GM19351 (cell line): ENCODE measurements around the gene S100A9.

Experiments
- ATAC-seq: cut with Tn5 transposase; IDR thresholded peaks from one replicate; pipeline ENCODE4 v1.9.1; 2021; ENCODE audit warnings: mild to moderate bottlenecking, moderate library complexity; ENCODE audit not compliant: unreplicated experiment

The S100A9 gene

DNA sequence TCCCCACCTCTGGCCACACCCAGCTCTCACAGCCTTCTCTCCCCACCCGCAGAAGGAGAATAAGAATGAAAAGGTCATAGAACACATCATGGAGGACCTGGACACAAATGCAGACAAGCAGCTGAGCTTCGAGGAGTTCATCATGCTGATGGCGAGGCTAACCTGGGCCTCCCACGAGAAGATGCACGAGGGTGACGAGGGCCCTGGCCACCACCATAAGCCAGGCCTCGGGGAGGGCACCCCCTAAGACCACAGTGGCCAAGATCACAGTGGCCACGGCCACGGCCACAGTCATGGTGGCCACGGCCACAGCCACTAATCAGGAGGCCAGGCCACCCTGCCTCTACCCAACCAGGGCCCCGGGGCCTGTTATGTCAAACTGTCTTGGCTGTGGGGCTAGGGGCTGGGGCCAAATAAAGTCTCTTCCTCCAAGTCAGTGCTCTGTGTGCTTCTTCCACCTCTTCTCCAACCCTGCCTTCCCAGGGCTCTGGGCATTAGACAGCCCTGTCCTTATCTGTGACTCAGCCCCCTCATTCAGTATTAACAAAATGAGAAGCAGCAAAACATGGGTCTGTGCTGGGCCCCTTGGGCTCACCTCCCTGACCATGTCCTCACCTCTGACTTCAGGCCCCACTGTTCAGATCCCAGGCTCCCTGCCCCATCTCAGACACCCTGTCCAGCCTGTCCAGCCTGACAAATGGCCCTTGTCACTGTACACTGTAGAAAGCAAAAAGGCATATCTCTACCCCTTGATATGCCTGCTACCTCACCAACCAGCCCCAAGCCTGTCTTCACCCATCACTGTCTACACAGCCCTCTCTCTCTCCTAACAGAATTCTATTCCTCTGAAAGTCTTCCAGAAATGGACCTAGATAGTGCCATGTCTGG, 3.2 kb downstream of the S100A9 start:
- no peak for ATAC-seq

DNA sequence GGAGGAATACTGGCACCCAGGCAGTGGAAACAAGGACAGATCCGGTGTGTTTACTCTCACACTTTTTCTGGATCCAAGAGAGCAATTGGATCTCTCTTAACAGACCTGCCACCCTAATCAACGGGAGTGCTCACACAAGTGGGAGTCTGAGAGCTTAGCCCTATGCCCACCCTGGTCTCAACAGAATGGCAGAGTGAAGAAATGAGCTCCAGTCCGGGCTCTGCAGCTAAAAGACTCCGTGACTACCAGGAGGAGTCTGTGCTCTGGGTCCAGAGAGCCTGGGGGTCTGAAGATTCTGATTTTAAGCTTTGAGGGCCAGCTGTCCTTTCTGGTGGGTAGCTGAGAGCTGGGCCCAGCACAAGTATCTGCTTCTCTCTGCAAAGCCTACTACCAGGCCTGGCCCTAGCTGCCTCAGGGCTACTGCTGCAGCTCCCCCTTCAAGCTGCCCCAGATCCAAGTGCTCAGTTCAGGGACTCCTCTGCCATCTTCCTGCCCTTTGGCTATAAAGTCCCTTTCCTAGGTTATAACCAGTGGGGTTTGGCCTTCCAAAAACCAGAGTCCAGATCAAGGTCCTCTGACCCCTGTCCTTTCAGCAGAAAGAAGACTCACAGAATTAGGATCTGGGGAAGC, 3.9 kb downstream of the S100A9 start:
- no peak for ATAC-seq

DNA sequence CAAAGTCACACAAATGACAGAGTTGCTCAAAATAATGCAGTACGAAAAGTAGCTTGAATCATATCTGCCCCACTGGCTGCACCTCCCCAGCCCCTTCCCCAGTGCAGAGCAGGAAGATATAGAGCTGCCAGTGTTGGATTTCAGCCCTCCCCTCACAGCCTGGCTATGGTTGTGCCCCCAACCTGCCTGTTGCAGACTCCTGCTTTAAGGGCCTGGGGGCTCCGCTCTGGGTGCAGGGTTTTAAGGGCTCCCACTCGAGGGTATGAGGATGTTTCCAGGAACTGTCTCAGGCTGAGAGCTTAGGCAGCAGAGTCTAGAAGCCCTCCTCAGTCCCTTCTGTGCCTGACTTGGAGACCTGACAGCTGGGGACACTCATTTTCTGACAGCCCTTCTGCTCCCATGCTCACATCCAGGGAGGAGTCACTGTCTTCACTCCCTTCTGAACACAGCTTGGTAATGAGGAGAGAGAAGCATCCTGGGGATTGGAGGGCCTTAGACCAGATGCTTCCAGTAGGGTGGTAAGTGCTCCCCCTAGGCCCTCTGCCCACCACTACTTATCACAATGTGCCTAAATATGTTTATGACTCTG, 4.6 kb downstream of the S100A9 start:
- ATAC-seq = no peak

DNA sequence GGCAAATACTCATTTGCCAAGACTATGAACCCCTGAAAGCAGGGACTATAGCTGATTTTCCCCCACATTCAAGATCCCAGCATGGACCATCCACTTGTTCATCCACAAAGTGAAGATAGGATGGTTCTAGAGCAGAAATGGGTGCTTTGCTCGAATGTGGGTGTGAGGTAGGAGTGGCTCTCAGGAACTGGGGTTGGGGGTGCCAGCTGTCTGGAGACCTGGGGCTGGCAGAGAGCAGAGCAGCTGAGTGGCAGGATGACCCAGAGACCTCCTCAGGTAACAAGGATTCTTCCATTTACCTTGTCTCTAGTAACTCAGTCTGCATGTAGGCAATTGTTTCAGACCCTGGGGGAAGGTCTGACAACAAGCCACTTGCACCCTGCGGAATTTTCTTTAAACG, 6.0 kb downstream of the S100A9 start:
- ATAC-seq = no peak

DNA sequence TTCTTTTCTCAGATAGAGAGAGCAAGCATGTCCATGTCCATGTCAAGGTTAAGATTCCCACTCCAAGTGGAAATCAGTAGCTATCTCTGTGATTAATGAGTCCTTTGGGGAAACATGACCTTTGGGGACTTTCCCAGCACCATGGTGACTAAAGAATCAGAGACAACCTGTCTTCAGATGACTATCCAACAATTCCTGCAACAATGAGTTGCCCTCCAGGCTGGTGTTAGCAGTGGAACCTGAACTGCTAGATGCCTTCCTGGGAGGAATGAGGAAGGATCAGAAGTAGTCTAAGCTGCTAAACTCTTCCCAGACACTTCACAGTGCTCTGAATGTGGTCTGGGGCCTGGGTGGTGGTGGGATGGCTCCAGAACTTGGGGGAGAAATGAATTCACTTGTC, 6.5 kb downstream of the S100A9 start:
- ATAC-seq = no peak

DNA sequence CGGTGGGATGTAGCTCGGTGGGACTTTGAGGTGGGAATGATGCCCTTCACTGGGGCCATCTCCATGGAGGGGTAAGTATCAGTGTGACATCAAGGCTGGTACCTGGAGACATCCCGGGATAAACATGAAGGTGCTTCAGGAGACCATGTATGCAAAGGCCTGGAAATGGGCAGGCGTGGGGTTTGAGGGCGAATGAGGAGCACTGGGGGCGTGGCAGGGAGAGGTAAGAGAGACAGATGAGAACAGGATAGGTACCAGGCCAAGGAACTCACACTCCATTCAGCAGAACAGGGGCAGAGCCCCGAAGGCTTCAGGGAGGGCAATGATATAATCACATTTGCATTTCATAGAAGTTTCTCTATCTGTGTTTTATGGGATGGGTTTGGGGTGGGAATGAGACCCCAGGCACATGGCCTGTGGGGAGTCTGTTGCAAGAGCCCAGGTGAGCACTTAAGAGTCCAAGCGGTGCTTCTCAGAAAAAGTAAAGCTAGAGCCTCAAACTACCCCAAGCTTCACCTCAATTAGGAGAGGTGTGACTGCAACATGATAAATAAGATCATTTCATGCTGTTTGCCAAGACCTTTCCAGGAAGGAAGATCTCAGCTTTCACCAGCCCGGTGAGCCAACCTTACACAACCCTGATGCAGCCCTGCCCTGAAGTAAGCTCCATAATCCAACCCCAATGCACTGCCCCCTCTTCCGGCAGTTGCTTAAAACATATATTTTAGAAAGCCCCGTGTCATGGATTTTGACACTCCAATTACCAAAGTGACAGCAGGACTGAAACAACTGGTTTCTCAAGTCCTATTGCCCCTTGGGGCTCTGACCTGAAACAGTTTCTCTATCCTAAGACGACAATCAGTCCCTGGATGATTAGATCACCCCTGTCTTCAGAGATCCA, 7.4 kb downstream of the S100A9 start:
- no peak for ATAC-seq

DNA sequence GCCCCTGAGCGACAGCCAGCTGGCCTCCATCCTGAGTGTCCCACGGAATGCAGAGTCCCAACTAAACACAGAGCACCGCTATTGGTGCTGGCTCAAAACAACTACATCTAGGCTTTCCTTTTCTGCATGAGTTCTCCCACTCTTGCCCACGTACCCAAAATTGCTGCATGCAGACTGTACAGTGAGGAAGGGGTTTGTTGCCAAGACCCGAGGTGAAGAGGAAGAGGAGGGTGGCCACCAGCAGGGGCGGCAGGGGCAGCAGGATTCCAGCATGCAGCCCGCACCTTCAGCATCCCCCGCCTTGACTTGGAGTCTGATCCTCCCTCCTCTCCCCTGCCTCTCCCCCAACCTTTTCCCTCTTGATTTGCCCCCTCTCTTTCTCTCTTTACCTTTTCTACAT, 8.0 kb downstream of the S100A9 start:
- ATAC-seq = no peak

DNA sequence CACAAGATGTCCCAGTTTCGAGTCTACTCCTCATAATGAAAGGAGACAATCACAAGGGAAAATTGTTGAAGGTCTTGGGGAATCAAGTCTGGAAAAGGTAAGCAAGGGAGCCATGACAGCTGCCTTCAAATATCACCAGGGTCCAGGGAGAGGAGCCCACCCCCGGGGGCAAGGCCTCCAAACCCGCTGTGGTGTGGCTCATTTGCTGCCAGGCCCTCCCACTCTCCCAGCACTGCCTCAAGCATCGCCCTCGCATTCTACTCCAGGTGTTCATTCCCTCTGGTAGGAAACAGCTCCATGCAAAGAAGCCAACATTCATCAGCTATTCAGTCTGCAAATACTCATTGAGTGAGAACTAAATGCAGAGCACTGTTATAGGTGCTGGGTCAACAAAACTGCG, 8.6 kb downstream of the S100A9 start:
- ATAC-seq = no peak

DNA sequence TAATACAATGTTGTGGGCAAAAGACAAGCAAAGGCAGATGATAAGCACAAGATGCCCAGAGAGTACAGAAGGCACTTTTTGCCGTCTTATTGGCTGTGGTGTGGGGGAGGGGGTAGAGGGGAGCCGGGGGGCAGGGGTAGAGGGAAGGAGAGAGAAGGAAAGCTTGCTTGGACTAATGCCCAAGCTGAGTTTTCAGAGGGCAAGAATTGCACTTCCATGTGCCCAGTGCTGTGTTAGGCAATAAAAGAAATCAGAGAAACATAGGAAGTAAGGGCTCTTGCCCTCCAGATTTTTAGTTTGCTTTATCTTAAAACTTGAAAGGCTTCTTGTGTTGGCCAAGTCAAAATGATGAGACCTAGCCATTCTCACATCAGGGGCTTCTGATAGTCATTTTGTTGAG, 9.4 kb downstream of the S100A9 start:
- no peak for ATAC-seq

DNA sequence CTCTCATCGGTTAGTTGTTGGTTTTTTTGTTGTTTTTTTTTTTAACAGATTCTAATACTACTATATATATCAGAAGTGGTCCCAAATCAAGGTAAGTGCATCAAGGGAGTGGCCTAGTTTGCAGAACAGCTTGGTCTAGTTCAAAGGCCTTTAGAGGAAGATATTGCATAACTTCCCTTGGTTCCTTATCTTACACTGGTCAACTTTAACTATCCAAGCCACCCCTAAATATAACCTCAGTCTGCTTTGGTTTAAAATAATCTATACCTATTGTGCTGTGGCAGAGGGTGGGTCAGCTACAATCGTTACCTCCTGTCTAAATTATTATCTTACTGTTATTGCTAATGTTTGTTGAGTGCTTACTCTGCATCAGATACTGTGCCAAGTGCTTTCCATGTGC, 10.8 kb downstream of the S100A9 start:
- no peak for ATAC-seq

DNA sequence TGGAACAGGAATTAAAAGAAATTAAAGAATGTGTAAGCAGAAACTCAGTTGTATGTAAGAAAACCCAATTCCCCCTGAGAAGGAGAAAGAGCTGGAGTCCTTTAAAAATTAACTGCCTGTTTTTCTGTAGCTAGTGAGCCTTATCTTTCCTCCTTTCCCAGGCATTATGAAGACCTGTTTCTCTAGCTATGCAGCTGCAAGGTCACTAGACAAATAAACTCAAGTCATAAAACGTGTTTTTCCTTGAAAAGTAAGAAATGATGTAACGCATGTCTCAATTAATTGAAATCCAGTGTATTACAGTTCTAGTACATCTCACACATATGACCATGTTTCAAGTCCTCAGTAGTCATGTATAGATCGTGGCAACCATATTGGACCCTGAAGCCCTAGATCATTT, 12.5 kb downstream of the S100A9 start:
- no peak for ATAC-seq

DNA sequence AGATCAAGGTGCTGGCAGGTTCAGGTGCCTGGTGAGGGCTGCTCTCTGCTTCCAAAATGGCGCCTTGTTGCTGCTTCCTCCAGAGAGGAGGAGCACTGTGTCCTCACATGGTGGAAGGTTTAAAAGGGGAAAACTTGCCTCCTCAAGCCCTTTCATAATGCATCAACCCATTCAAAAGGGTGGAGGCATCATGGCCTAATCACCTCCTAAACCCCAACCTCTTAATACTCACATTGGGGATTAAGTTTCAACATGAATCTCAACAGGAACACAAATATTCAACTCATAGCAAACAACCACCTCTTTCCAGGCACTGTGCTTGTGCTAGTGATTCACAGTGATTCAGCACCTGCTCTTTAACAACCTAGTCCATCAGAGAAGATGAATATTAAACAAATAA, 13.6 kb downstream of the S100A9 start:
- ATAC-seq = no peak

DNA sequence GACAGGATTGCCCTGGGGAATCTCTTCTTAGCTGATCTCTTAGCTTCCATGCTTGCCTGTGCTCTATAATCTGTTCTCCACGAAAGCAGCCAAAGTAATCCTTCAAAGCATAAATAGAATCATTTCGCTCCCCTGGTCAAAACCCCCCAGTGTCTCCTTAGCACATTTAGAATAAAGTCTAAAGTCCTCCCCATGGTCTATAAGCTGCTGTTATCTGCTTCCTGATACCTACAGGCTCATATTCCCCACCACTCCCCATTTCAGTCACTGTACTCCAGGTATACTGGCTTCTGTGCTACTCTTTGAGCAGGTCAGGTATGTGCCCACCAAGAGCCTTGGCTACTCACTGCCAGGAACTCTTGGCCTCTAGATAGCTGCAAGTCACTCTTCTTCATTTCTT, 14.9 kb downstream of the S100A9 start:
- ATAC-seq = no peak

DNA sequence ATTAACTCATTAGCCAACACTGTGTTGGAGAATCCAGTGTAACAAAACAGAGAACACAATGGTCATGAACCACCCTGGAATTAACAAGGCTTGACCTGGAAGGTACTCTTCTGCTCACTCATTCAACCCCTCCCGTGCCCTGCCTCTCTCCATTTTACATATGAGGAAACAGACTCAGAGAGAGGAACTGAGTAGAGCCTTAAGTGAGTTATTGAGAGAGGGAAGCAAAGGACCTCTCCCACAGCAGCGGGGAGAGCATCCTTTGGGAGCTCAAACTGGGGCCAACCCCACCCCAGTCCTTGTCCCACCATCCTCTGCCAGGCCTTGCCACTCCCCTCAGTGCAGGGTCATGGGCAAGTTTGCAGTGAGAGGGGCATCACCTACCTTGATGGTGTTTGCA, 16.4 kb downstream of the S100A9 start:
- ATAC-seq = no peak

DNA sequence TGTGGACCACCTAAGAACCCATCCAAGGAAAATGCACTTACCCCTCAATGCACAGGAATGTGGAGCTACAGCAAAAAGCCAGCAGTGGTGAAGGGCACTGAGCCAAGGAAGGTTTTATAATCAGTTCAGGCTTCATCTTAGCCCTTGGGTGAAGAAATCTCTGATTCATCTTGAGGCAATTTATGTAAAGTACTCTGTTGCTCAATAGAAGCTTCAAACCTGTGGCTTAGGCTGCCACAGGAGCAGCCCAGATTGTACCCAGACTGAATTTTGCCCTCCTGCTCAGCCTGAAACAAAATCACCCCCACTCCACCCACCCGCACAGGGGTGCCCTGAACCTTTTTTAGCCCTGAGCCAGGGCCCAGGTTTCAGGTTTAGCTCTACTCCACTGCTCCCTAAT, 17.9 kb downstream of the S100A9 start, which contains the start of gene S100A12:
Gene S100A12 (minus strand): TSS at position 111 of the 400 bp plus-strand sequence. CDS start 1,029 bp downstream, outside the sequence.
- ATAC-seq = no peak

DNA sequence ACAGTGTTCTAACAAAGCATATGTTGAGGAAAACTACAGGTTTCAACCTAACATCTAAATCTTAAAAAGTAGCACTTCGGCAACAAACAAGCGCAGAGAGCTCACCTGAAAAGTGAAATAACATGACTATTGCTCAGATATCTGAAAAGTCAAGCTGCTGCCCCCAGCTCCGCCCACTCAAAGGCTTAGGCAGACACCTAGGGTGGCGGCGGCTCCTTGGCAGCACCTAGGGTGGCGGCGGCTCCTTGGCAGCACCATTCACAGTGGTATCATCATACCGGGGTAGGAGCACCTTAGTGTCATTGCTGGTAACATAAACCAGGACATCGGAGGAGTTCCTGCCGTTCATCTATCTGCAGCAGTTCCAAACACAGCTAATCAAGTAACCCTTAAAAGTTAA, 21.9 kb downstream of the S100A9 start:
- no peak for ATAC-seq

DNA sequence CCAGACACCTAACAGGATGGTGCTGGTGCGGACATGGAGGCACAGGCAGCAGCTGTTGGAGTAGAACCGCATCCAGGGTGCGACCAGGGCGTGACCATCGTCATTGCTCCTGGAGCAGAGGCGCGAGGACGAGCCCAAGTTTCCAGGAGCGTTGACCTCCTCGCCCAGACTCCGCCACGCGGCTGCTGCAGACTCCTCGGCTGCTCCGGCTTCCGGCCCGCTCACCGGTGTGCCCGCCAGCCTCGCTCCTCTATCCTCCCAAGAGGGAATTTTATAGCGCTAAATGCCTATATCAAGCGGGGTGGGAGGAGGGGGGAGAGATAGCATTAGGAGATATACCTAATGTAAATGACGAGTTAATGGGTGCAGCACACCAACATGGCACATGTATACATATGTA, 23.1 kb downstream of the S100A9 start:
- ATAC-seq = no peak

DNA sequence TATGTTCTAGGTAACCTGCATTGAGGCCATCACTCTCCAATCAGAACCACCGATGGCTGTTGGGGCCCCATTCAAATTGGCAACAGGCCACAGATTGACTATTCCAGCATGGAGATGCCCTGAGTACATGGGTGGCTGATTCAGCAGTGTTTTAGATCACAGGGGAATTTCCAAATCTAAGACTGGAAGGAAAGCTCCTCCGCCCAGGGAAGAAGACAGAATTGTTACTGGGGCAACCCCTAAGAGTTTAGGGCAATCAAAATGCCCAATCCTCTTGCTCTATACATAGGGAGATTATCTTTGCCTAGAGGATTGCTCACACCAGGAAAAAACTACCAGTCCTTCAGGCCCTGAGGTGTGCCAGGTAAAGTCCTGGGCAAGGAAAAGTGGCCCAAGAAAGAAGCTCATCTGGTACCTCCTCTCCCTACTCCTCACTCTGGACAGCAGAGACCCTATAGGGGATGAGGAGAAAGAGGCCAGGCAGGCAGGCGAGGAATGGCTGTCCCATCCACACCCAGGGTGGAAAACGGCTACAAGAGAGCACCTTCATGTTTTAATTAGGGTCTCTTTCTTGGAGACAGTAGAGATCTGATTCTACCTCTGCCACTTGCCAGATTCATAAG, 27.4 kb downstream of the S100A9 start:
- no peak for ATAC-seq

DNA sequence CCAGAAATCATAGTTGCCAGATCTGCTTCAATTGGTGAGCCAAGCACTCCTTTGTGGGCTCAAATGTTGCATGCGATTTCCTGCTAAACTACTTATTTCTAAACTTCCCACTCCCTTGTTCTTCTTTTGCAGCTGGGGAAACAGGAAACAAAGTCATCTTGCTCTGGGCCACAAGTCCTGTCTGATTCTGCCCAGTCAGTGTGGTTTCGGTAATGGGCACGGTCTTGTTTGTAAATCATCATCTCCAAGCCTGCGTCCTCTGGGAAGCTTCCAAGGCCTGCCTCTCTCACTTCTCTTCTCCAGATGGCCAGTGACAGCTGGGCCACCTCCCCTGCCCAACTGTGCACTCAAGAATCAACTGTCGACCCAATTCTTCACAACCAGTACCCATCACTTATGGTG, 28.8 kb downstream of the S100A9 start:
- no peak for ATAC-seq

DNA sequence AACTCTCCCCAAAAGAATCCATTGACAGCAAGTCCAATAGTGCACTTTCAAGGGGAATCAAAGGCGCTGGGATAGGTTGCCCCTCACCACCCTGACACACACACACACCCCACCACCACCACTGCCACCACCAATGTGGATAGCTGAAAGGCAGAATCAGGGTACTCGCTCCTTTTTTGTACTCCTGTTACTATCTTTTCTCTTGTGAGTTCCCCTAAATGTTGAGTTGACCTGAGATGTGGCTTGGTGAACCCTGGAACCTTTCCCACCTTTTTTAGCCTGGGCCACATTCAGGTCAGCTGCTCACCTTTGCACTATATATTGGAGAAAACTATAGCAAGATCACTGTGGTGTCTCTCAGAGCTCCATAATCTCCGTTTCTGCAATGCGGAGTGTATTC, 29.3 kb downstream of the S100A9 start:
- ATAC-seq = no peak

DNA sequence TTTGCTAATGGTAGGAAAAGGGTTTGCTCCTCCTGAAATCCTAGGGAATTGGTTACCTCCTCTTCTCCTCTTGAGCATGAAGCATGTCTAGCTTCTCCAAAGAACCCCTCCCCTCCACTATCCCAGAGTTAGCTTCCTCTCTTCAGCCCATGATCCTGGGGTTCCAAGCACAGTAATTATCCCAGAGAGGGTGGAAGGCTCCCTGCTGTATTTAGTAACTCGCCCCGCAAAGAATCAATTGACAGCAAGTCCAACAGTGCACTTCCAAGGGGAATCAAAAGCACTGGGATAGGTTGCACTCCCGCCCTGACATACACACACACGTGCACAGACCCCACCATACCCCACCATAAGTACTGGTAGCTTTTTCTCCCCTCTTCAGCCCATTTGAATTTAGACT, 30.1 kb downstream of the S100A9 start:
- no peak for ATAC-seq
